ENCODE results near the gene PPP1R2B. TPM values are rescaled to one million over a fixed set of nuclear protein-coding genes. Genes with fewer than 3 reads are reported as not detected.

PPP1R2B gene
- total and polyA plus RNA-seq, 8 donors, result 0.02 to 0.12 TPM; not detected in 6

DNA sequence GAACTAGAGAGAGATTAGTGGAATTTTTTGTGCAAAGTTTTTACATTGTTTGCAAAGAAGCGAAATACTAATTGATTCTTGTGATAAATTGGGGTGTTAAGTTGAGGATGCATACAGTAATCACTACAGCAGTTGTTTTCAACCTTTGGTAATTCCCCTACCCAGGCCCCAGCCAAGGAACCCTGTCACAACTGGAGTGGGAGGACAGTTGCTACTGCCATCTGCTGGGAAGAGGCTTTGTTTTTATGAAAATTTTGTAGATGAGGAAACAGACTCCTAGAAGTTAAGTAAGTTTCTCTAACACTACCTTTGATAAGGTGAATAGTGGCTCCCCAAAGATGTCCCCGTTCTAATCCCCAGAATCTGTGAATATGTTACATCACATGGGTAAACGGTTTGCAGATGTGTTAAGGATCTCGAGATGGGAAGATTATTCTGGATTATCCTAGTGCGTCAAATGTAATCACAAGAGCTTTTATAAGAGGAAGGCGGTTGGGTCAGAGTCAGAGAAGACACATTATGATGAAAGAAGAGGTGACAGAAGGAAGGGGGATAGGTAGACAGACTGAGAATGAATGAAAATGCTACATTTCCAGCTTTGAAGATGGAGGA, 34.0 kb upstream of the PPP1R2B start:
- 54 to 58% methylated on average over 6 of the region's 6 CpGs for WGBS, 2 donors
- intact Hi-C loops (cut with DNase I), result no loop called here
- DNase-seq (peak in 4 of 6 donors; percentile 9 to 27 (median 23)), ATAC-seq (peak; percentile 58 to 70 (median 63)), FAIRE-seq (no peak)
- no peaks in the 10 kb centered on the region for H3K27me3 ChIP-seq
- H3K4me3 ChIP-seq, result no peak overlapping the region
- TF ChIP-seq CTCF (IDR thresholded peaks at IDR 0.05), result no peak
- no peaks in the 10 kb centered on the region for H3K36me3 ChIP-seq
- H3K9me3 ChIP-seq, result no peaks in the 10 kb centered on the region
- H3K4me1 ChIP-seq, result no peaks in the 10 kb centered on the region
- H3K27ac ChIP-seq, result no peak overlapping the region

GRCh38 chr5:156819537-156819936, 30.6 kb upstream of the PPP1R2B start:
- intact Hi-C loops (cut with DNase I), result no loop called here
- WGBS, 2 donors, result 73 to 87% methylated on average over 3 of the region's 3 CpGs

DNA sequence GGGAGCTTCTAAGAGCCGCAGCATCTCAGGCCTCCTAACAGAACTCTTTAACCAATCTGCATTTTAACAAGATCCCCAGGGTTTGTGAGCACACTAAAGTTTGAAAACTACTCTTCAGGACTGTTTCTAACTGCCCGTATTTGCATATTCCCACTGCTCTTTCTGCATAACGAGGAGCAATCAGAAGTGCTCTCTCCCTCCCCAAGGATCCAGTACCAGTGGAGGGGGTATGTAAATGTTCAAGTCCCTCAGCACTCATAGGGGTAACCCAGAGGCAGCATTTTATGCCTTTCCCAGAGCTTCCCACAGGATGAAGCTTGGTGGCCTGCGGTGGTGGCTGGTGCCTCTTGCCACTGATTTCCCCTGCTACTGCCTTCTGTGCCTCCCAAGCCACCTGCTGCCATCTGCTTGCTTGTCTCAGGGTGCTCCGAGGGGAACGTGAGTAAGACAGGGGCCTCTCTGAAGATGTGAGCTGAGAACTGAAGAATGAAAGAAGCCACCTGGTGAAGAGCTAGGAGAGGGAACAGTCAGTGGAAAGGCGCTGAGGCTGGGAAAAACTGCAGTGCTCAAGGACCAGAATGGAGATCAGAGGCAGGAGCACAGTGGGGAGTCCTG, 30.0 kb upstream of the PPP1R2B start:
- Histone ChIP-seq H3K27me3 (no peaks in the 10 kb centered on the region), H3K36me3 (no peaks in the 10 kb centered on the region), H3K27ac (no peak overlapping the region), H3K4me3 (no peak overlapping the region), H3K9me3 (no peaks in the 10 kb centered on the region), H3K4me1 (no peaks in the 10 kb centered on the region)
- TF ChIP-seq CTCF (IDR thresholded peaks at IDR 0.05), result no peak
- intact Hi-C loops (cut with DNase I), result no loop called here
- DNase-seq (no peak), FAIRE-seq (no peak), ATAC-seq (no peak)
- 67 to 81% methylated on average over 7 of the region's 7 CpGs for WGBS, 2 donors

More at GRCh38 chr5:156819537-156819936, 30.6 kb upstream of the PPP1R2B start:
- FAIRE-seq, result no peak
- ATAC-seq, result no peak
- H3K27me3 ChIP-seq, result no peaks in the 10 kb centered on the region
- H3K4me3 ChIP-seq, result no peak overlapping the region
- H3K9me3 ChIP-seq, result no peaks in the 10 kb centered on the region
- H3K27ac ChIP-seq, result no peak overlapping the region
- no peaks in the 10 kb centered on the region for H3K4me1 ChIP-seq
- no peak for TF ChIP-seq CTCF (IDR thresholded peaks at IDR 0.05)
- no peak for DNase-seq
- no peaks in the 10 kb centered on the region for H3K36me3 ChIP-seq

GRCh38 chr5:156824241-156824640, 25.9 kb upstream of the PPP1R2B start:
- no peak overlapping the region for H3K27ac ChIP-seq
- no peak for DNase-seq
- 74 to 82% methylated on average over 4 of the region's 4 CpGs for WGBS, 2 donors
- ATAC-seq, result no peak
- no peaks in the 10 kb centered on the region for H3K9me3 ChIP-seq
- intact Hi-C loops (cut with DNase I), result no loop called here
- H3K36me3 ChIP-seq, result no peaks in the 10 kb centered on the region
- FAIRE-seq, result no peak
- TF ChIP-seq CTCF (IDR thresholded peaks at IDR 0.05), result no peak
- no peaks in the 10 kb centered on the region for H3K27me3 ChIP-seq
- no peaks in the 10 kb centered on the region for H3K4me1 ChIP-seq
- H3K4me3 ChIP-seq, result no peak overlapping the region

DNA sequence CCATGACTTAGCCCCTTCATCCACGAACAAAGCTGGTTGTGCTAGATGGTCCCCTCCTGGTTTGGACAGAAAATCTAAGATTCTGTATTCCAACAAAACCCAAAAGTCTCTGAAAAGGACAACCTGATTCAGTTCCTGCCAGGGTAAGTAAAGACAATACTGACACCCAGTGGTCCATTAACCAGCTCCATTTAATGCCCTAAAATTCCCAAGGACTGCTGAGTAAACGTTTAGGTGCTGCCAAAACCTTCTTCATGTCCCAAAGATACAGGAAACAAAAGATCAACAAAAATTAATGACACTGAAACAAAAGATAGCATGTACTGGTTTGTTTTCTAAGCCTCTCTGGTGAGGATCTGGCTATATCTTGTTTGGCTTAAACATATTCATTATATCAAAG, 25.3 kb upstream of the PPP1R2B start:
- FAIRE-seq (no peak), DNase-seq (no peak), ATAC-seq (peak; percentile 50 to 58 (median 58))
- H3K9me3 ChIP-seq, result no peaks in the 10 kb centered on the region
- intact Hi-C loops (cut with DNase I), result no loop called here
- WGBS, 2 donors, result 9 to 14% methylated on average over 2 of the region's 2 CpGs
- peak in 1 of 4 donors; percentile 19 for TF ChIP-seq CTCF (IDR thresholded peaks at IDR 0.05)
- no peaks in the 10 kb centered on the region for H3K4me1 ChIP-seq
- no peaks in the 10 kb centered on the region for H3K36me3 ChIP-seq
- no peak overlapping the region for H3K27ac ChIP-seq
- H3K4me3 ChIP-seq, result no peak overlapping the region
- no peaks in the 10 kb centered on the region for H3K27me3 ChIP-seq
